HG03378 (cell line): ENCODE results near the gene GET4.
"Not testable (repeated sequence)": the region's sequence is repeated elsewhere in the genome, so short reads cannot be mapped to it uniquely, and the experiment has no call there.

ENCODE experiments used
- ATAC-seq: cut with Tn5 transposase; IDR thresholded peaks from one replicate; pipeline ENCODE4 v1.9.1; 2021; ENCODE audit warnings: mild to moderate bottlenecking, moderate library complexity; ENCODE audit not compliant: unreplicated experiment

Gene GET4

GRCh38 chr7:913736-914520, 37.6 kb downstream of the GET4 start:
- ATAC-seq: no peak

GRCh38 chr7:914521-915194, 38.3 kb downstream of the GET4 start:
- no peak for ATAC-seq

DNA sequence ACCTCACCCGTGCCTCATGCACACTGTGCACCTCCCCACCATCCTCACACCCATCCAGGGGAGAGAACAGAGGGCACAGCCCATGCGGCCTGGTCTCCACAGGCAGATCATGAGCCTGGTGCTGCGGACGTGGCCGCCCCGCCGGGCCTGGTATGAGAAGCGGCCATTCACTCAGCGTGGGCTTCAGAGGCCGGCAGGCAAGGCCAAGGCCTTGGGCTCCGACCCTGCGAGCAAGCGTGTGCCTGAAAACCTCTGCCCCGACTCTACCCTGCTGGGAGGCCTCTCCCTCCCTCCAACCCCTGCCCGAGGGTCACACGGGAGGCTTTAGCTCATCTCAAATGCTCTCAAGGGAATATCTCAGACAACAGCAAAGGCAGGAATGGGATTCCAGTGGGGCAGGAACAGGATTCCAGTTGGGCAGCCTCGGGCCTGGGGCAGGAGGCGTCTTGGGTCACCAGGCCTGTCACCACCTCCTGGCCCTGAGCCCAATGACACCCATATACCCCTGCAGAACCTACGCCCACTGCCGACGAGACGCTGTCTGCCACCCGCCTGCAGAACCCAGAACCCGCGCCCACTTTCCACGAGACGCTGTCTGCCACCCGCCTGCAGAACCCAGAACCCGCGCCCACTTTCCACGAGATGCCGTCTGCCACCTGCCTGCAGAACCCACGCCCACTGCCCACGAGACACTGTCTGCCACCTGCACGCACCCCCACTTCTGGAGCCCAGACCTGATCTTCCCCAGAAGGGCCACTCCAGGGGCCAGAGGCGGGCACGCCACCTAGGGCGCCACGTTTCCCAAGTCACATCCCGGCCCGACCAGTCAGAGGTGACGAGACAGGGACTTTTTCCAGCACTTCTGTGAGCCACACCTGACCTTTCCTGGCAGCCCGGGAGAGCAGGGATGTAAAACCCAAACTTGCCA, 39.2 kb downstream of the GET4 start:
- no peak for ATAC-seq

DNA sequence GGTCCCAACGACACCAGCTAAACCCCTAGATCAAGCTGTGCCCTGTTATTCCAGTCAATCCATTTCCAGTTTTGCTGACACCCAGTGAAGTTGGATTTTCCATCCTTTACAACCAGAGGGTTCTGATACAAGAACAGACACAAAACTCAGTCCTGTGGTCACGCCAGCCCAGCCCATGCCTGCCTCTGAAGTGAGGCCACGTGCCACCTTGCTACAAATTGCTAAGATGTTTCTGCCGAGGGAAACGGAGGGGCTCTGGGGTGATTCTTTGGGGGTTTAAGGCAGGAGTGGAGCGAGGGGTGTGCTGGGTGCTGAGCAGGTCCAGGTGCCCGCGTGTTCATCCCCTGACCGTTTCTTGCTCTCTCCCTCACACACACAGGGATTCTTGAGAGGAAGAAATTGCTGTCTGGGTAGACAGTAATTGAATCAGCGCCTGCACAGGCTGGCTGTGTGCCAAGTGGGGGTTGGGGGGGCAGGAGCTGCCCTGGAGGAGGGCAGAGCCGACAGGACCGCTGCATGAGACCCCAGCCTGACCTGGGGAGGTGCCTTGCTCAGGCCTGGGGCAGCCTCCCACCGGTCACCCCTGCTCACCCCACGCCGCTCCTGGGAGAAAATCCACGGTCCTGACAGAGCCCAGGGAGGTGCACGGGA, 40.1 kb downstream of the GET4 start:
- ATAC-seq: no peak

- no peak for ATAC-seq
Observed at GRCh38 chr7:917255-918117, 41.1 kb downstream of the GET4 start.

GRCh38 chr7:918118-918425, 41.7 kb downstream of the GET4 start:
- ATAC-seq: no peak

DNA sequence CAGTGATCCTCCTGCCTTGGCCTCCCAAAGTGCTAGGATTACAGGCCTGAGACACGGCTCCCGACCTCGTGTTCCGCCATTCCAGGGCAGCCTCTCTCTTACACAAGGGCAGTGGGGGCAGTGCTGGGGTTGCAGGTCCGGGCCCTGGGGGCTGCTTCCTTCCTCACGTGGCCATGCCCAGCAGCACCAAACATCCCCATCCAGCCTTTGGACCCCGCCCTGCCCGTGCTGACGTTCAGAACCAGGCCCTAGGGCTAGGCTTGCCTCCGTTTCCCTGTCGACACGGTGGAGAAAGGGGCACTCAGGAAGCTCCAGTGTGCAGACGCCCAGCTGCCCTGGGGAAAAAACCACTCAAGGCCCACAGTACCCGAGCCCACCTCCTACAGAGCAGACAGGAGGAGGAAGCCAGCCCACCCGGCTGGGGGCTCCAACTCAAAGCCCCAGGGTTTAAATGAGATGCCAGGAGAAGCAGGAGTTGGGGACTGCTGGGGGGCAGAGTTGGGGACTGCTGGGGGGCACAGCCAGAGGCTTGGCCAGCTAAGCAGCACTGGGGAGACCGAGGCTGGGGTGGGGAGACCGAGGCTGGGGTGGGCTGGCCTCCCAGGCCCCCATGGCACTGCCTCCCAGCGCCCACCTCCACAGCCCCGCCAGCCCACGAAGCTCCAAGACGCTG, 42.2 kb downstream of the GET4 start:
- ATAC-seq: no peak

DNA sequence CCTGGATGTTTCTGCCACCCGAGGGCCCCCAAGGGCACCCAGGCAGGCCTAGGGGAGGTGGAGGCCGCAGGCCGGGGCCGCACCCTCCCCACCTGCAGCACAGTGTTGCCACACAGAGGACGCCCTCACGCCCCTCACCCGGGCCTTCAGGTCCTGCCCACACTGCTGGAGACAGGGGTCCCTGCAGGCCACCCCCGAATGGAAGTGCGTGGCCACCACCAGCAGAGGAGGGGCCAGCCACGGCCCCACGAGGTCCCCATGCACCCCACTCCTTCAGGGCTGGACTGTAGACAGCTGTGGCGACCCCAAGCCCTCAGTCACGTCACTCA, 42.7 kb downstream of the GET4 start:
- ATAC-seq: no peak

DNA sequence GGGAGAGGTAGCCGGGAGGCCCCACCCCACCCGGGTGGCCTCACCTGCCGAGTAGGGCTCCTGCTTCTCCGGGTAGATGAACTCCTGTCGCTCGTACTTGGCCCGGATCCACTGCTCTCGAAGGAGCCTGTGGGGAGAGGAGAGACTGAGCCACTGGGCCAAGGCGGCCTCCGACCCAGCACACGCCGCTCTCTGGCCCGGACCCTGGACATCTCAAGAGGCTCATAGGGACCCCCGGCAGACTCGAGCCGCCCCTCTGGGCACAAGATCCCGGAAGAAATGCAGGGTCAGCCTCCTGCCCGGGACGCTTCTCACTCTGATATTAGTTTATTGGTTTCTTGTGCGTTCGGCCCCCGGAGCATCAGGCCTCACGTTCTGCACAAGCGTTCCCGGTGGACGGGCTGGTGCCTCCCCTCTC, 43.6 kb downstream of the GET4 start:
- no peak for ATAC-seq

GRCh38 chr7:920351-921070, 44.2 kb downstream of the GET4 start:
- no peak for ATAC-seq

GRCh38 chr7:921071-921461, 44.7 kb downstream of the GET4 start:
- ATAC-seq: no peak

DNA sequence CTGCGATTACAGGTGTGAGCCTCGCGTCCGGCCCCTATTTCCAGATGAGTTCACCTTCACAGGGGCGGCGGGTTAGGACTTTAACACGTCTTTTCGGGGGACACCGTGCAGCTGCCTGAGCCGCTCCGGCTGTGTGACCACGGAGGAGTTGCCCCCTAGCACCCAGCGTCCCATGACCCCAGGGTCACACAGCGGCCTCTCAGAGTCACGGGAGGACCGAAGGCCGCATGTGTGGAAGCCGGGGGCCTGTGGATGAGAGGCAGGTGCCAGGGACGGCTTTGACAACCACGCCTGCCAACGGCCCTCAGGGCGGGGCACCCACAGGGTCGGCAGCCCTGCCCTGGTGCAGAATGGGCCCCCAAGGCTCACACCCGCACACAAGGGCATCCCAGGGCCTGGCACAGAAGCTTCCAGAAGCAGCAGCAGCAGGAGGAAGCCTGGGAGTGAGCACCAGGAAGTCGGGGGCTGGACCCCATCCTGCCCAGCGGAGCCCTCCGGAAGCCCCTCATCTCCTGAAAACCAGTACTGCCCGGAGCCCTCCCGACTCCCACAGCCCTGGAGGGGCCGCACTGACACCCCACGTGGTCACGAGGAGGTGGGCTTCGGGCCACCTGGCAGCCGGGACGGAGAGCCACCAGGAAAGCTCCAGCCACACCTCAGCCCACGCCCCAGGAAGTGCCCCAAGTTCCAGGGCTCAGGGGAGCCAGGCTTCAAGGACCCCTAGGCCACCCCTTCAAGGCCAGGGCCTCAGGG, 45.4 kb downstream of the GET4 start:
- no peak for ATAC-seq

GRCh38 chr7:922334-923107, 46.2 kb downstream of the GET4 start:
- ATAC-seq: no peak

GRCh38 chr7:923108-924041, 47.0 kb downstream of the GET4 start:
- peak; percentile 68 for ATAC-seq

DNA sequence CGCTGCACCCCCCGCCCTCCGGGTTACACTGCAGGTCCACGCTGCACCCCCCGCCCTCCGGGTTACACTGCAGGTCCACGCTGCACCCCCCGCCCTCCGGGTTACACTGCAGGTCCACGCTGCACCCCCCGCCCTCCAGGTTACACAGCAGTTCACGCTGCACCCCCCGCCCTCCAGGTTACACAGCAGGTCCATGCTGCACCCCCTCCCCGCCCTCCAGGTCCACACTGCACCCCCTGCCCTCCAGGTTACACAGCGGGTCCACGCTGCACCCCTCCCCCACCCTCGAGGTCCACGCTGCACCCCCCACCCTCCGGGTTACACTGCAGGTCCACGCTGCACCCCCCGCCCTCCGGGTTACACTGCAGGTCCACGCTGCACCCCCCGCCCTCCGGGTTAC, 47.7 kb downstream of the GET4 start:
- ATAC-seq: not testable (repeated sequence)

DNA sequence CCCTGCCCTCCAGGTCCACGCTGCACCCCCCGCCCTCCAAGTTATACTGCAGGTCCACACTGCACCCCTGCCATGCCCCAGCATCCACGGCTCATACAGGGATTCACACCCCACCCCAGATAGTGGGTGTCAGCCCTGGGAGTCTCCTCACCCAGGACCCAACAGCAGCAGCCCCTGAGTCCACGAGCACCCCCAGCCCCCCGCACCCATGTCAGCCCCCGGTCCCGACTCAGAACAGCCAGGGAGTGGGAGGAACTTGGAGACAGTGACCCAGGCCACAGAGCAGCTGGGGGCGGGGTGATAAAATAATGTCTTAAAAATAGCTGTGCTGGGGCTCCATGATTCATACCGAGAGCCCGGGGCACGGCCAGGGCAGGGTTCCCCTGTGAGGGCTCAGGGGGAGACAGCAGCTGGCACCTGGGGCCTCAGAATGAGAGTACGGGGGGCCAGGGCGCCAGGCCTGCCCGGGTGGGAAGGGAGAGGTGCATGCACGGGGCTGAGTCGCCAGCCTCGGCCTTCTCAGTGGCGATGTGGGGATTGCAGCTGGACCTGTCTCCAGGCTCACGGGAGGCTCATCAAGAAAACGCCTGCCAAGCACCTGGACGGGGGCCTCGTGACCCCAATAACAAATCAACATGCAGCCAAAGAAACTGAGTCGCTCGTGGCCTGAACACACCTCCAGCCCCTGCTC, 48.3 kb downstream of the GET4 start:
- ATAC-seq: peak; percentile 60
